ENCODE data around the gene XYLT1.

DNA sequence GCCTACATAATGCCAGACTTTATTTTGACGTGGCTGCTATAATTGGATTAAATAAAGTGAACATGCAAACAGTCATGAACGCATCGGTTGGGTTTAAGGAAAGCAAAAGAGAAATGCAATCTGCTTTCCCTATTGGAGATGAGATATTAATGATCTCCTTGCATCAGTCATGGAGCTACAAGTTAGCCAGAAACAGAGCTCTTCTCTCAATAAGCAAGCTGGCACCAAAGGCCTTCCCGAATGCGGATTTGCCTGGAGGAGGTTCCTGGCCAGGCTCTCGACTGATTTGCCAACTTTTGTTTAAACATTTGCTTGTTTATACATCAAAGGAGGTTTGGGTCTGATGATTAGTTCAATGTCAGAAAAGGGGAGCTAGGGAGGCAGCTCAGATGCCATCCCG lies 318.4 kb downstream of the XYLT1 start:
- TF ChIP-seq, protein P1, sequence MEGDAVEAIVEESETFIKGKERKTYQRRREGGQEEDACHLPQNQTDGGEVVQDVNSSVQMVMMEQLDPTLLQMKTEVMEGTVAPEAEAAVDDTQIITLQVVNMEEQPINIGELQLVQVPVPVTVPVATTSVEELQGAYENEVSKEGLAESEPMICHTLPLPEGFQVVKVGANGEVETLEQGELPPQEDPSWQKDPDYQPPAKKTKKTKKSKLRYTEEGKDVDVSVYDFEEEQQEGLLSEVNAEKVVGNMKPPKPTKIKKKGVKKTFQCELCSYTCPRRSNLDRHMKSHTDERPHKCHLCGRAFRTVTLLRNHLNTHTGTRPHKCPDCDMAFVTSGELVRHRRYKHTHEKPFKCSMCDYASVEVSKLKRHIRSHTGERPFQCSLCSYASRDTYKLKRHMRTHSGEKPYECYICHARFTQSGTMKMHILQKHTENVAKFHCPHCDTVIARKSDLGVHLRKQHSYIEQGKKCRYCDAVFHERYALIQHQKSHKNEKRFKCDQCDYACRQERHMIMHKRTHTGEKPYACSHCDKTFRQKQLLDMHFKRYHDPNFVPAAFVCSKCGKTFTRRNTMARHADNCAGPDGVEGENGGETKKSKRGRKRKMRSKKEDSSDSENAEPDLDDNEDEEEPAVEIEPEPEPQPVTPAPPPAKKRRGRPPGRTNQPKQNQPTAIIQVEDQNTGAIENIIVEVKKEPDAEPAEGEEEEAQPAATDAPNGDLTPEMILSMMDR (conservative IDR thresholded peaks at IDR 0.05): no peak
- TF ChIP-seq EZH2 (IDR thresholded peaks at IDR 0.05; ENCODE audit: low read depth): no peak

All from PC-9 (cell line).